Panc1 (cell line): Measurements from ENCODE around the gene PGA4. TPM values are rescaled to one million over a fixed set of nuclear protein-coding genes. Genes with fewer than 3 reads are reported as not detected.
"Not testable (repeated sequence)": the region's sequence is repeated elsewhere in the genome, so short reads cannot be mapped to it uniquely, and the experiment has no call there.

Source experiments
- ATAC-seq: fragments of 200-7000 bp; cut with Tn5 transposase; 2 replicates; pipeline ENCODE4 v1.9.1; 2020; ENCODE audit warnings: mild to moderate bottlenecking, moderate library complexity
- BruUV-seq: library from RNA; stranded (reverse); fragments of 400-500 nt; replicated peaks from 2 replicates; lab custom pipeline; 2021; lab: Mats Ljungman, UMichigan
- CTCF ChIA-PET: fragments of 300-600 bp; sonication (Branson Sonifier 250); formaldehyde crosslinking; loops from one replicate; lab custom pipeline; 2022; ENCODE audit warnings: antibody characterized with exemption; lab: Charles Lee
- POLR2A ChIA-PET: fragments of 300-600 bp; sonication (Branson Sonifier 250); formaldehyde crosslinking; loops from one replicate; lab custom pipeline; 2022; ENCODE audit warnings: antibody characterized with exemption; lab: Charles Lee
- DNase-seq: peaks from one replicate; pipeline ENCODE4 v3.0.0-alpha.2; 2010; ENCODE audit warnings: low read depth, low spot score
- H3K27ac ChIP-seq: 2 replicates; pipeline ENCODE4 v1.5.1; 2011; ENCODE audit warnings: mild to moderate bottlenecking, low read length, inconsistent platforms
- H3K27me3 ChIP-seq: fragments of 200-500 bp; sonication (Bioruptor generic); 2 replicates; pipeline ENCODE4 v1.6.0; 2014; ENCODE audit warnings: low read length, inconsistent platforms; ENCODE audit not compliant: control insufficient read depth, insufficient read depth
- H3K36me3 ChIP-seq: fragments of 200-500 bp; sonication (Bioruptor generic); 2 replicates; pipeline ENCODE4 v1.5.1; 2014; ENCODE audit warnings: inconsistent platforms, mild to moderate bottlenecking, low read length, moderate library complexity; ENCODE audit not compliant: control insufficient read depth, insufficient read depth
- H3K4me1 ChIP-seq: 2 replicates; pipeline ENCODE4 v1.5.1; 2011; ENCODE audit warnings: inconsistent platforms, mild to moderate bottlenecking, low read length, moderate library complexity; ENCODE audit not compliant: control insufficient read depth, insufficient read depth
- H3K4me3 ChIP-seq, 2 experiments: 2 replicates each; pipeline ENCODE4 v1.5.1; 2011 to 2012; ENCODE audit warnings: low read depth in 2 of 2, low read length in 2 of 2, mild to moderate bottlenecking in 2 of 2, inconsistent platforms in 1 of 2, moderate library complexity in 1 of 2
- H3K9me3 ChIP-seq: fragments of 200-500 bp; sonication (Bioruptor generic); 2 replicates; pipeline ENCODE4 v1.5.1; 2014; ENCODE audit warnings: low read depth, mild to moderate bottlenecking, inconsistent platforms, low read length, moderate library complexity; ENCODE audit not compliant: control insufficient read depth, insufficient read depth
- in situ Hi-C: cut with HindIII; loops from 2 replicates; pipeline ENCODE4 v1.10.0; 2016; ENCODE audit warnings: low sequenced_read_pairs, low pct_unique_long_range_greater_than_20kb
- intact Hi-C: fragments of 100-400 bp; cut with micrococcal nuclease; formaldehyde crosslinking; loops from one replicate; pipeline ENCODE4 v1.10.0; 2022; ENCODE audit not compliant: unreplicated experiment
- total RNA-seq: library from RNA; stranded (reverse); gene quantifications from one replicate; pipeline ENCODE4 v1.2.1, GENCODE V29; 2021; ENCODE audit not compliant: unreplicated experiment

PGA4 gene
- total RNA-seq, 1 experiment from 2014 or later: not detected

GRCh38 chr11:61232548-61233145 lies 10.5 kb downstream of the PGA4 start:
- intact Hi-C loops, H3K9me3 ChIP-seq, CTCF ChIA-PET, ATAC-seq, H3K4me3 ChIP-seq, H3K4me1 ChIP-seq, H3K27me3 ChIP-seq, DNase-seq, in situ Hi-C loops, H3K36me3 ChIP-seq, H3K27ac ChIP-seq, POLR2A ChIA-PET, BruUV-seq: not testable (repeated sequence)

DNA sequence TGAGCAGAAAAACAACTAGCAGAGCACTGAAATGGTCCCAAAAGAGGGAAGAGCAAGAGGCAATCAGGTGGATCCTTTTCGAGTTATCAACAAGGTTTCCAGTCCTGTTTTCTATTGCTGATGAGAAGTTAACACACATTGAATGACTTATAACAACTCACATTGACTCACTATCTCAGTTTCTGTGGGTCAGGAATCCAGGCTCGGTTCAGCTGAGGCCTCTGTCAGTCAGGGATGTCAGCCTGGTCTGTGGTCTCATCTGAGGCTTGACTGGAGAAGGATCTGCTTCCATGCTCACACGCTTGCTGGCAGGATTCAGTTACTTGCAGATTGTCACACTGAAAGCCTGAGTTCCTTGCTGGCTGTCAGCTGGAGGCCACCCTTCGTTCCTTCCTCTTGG lies 15.0 kb downstream of the PGA4 start:
- H3K27me3 ChIP-seq, intact Hi-C loops, H3K27ac ChIP-seq, CTCF ChIA-PET, BruUV-seq, ATAC-seq, H3K4me3 ChIP-seq, DNase-seq, H3K4me1 ChIP-seq, in situ Hi-C loops, H3K36me3 ChIP-seq, POLR2A ChIA-PET, H3K9me3 ChIP-seq: not testable (repeated sequence)

DNA sequence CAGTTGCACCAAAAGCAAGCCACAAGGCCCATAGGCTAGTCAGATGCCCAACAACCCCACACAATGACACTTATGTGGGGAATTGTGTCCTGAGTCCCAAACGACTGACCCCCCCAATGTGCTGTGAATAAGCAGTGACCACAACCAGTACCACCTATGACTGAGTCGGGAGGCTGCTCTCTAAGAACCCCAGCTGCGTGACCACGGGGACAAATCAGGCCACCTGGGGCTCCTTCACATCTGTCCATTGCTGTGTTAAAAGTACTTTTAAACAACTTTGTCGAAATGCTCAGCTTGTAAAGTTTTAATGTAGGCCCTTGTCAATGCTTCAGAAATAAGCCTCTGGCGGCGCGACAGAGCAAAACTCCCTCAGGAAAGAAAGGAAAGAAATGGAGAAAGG lies 18.1 kb downstream of the PGA4 start:
- H3K36me3 ChIP-seq, CTCF ChIA-PET, POLR2A ChIA-PET, ATAC-seq, intact Hi-C loops, BruUV-seq, H3K27me3 ChIP-seq, H3K27ac ChIP-seq, in situ Hi-C loops, H3K9me3 ChIP-seq, DNase-seq, H3K4me3 ChIP-seq, H3K4me1 ChIP-seq: not testable (repeated sequence)

- CTCF ChIA-PET, H3K27ac ChIP-seq, POLR2A ChIA-PET, H3K36me3 ChIP-seq, H3K9me3 ChIP-seq, DNase-seq, BruUV-seq, ATAC-seq, H3K4me1 ChIP-seq, H3K27me3 ChIP-seq, H3K4me3 ChIP-seq, intact Hi-C loops, in situ Hi-C loops: not testable (repeated sequence)
Measured at GRCh38 chr11:61240875-61241274, 18.7 kb downstream of the PGA4 start, which contains the start of gene PGA5. TSS of gene PGA5 (plus strand) at chr11:61241175. CDS start at chr11:61241227, 52 bp downstream.

- BruUV-seq, H3K36me3 ChIP-seq, DNase-seq, in situ Hi-C loops, H3K27me3 ChIP-seq, H3K4me1 ChIP-seq, intact Hi-C loops, POLR2A ChIA-PET, H3K4me3 ChIP-seq, ATAC-seq, H3K9me3 ChIP-seq, H3K27ac ChIP-seq, CTCF ChIA-PET: not testable (repeated sequence)
Measured at GRCh38 chr11:61241526-61241925, 19.4 kb downstream of the PGA4 start.

DNA sequence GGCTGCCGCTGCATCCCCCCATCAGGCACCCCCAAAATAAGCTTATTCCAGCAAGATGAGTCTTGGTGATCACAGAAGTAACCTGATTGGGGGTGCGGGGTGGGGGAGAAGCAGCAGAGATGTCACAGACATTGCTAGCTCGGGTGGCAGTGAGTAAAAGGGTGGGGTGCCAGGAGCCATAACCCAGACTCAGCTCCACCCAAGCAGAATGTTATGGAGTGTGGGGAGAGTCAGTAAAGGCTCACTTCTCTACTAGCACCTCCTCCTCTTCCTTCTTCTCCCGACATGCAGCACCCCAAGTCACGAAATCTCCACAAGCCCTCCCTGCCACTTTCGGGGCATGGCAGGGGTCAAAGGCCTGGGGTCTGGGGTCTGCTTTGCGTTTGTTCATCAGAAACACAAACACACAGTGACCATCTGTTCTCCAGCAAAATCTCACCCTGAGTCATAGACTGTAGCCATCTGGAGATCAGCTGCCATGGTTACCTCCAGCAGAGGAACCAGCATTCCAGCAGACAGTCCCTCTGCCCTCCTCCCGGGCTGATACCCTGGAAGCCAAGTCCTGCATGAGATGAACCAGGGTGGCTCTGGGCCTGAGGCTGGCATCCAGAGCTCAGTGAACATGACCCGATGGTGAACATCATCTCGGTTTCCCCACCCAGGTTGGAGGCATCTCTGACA lies 23.3 kb downstream of the PGA4 start:
- H3K36me3 ChIP-seq, POLR2A ChIA-PET, DNase-seq, BruUV-seq, H3K27me3 ChIP-seq, ATAC-seq, CTCF ChIA-PET, H3K4me1 ChIP-seq, H3K27ac ChIP-seq, H3K4me3 ChIP-seq, in situ Hi-C loops, intact Hi-C loops, H3K9me3 ChIP-seq: not testable (repeated sequence)

- H3K4me3 ChIP-seq, intact Hi-C loops, H3K36me3 ChIP-seq, ATAC-seq, POLR2A ChIA-PET, in situ Hi-C loops, DNase-seq, H3K27ac ChIP-seq, H3K9me3 ChIP-seq, BruUV-seq, H3K4me1 ChIP-seq, H3K27me3 ChIP-seq, CTCF ChIA-PET: not testable (repeated sequence)
Measured at GRCh38 chr11:61248071-61248470, 25.9 kb downstream of the PGA4 start.
